ENCODE data around the gene ADAMTS9.

DNA sequence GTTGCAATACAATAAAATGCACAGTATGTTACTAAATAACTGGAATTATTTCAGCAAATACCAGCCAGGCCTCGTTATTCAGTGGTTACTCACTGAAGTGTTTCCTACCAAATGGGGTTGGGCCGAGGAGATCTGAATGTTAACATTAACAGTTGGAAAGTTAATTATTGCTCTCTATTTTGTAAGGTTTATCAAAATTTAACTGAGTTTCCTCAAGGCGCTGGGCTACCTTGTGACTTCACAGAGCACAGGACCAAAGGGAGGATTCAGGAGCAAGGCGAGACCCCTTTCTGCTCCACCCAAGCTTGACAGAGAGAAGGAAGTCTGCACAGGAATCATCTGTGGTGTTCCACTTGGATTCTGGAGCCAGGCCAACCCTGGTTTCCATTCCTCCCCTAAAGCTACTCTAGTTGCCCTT is 21.6 kb downstream of the ADAMTS9 start:
- TF ChIP-seq SUZ12 (IDR thresholded peaks at IDR 0.05; ENCODE audit: extremely low read depth, insufficient read depth, insufficient read length) = no peak
- TF ChIP-seq YY1 (IDR thresholded peaks at IDR 0.05; ENCODE audit: insufficient read depth, insufficient read length) = no peak
